Breast epithelium (tissue), 4 donors: ENCODE results near the gene SDC3. TPM values are rescaled to one million over a fixed set of nuclear protein-coding genes. Genes with fewer than 3 reads are reported as not detected.

Source experiments
- DNase-seq, 2 donors: peaks; one replicate each; pipeline ENCODE4 v3.0.0-alpha.2; 2019; ENCODE audit warnings: low spot score in 2 of 2
- H3K27ac ChIP-seq, 2 donors: fragments of 200-600 bp; sonication (generic) in 1 of 2; one replicate each; pipeline ENCODE4 v1.5.1; 2016 to 2019; ENCODE audit warnings: mild to moderate bottlenecking in 1 of 2
- H3K27me3 ChIP-seq, 2 donors: fragments of 200-600 bp; sonication (generic) in 1 of 2; one replicate each; pipeline versions ENCODE4 v1.5.1 to v1.6.0; 2017 to 2019; ENCODE audit warnings: control low read depth in 1 of 2, mild to moderate bottlenecking in 1 of 2
- H3K36me3 ChIP-seq: fragments of 200-600 bp; one replicate; pipeline ENCODE4 v1.5.1; 2019
- H3K4me1 ChIP-seq, 2 donors: fragments of 200-600 bp; sonication (generic); one replicate each; pipeline ENCODE4 v1.5.1; 2016 to 2019; ENCODE audit warnings: control low read depth in 1 of 2
- H3K4me3 ChIP-seq, 3 donors: fragments of 200-600 bp; sonication (generic); 1 replicate in 2 of 3; 2 replicates in 1 of 3; pipeline ENCODE4 v1.5.1; 2016 to 2019; ENCODE audit warnings: mild to moderate bottlenecking in 3 of 3, moderate library complexity in 2 of 3
- H3K9me3 ChIP-seq, 2 donors: fragments of 200-600 bp; sonication (generic) in 1 of 2; one replicate each; pipeline ENCODE4 v1.5.1; 2016 to 2019; ENCODE audit warnings: control low read depth in 1 of 2
- POLR2A ChIP-seq: fragments of 450-650 bp; IDR thresholded peaks from one replicate; pipeline ENCODE4 v1.6.1; 2016; ENCODE audit warnings: antibody characterized with exemption, mild to moderate bottlenecking, moderate library complexity
- POLR2AphosphoS5 ChIP-seq, 3 donors: sonication (generic); formaldehyde crosslinking; IDR thresholded peaks; one replicate each; pipeline ENCODE4 v1.6.1; 2017; ENCODE audit warnings: antibody characterized with exemption in 3 of 3
- intact Hi-C: fragments of 100-400 bp; cut with DNase I; formaldehyde crosslinking; loops from one replicate; pipeline ENCODE4 v1.15.1; 2023; ENCODE audit warnings: low total_unique reads
- total RNA-seq, 3 donors: library from RNA; depleted of rRNA; stranded (reverse); fragments of >200 nt; gene quantifications; one replicate each; pipeline ENCODE4 v1.1.0, GENCODE V29; 2016
- TF ChIP-seq, protein P1 (sequence below), 3 donors: fragments of 450-650 bp; IDR thresholded peaks; one replicate each; pipeline ENCODE4 v1.5.1; 2016 to 2017; ENCODE audit warnings: antibody characterized with exemption in 3 of 3, mild to moderate bottlenecking in 3 of 3, moderate library complexity in 3 of 3

SDC3 gene
- total RNA-seq, 3 donors from 2014 or later = 16.5 to 37.8 (median 26.2) TPM

DNA sequence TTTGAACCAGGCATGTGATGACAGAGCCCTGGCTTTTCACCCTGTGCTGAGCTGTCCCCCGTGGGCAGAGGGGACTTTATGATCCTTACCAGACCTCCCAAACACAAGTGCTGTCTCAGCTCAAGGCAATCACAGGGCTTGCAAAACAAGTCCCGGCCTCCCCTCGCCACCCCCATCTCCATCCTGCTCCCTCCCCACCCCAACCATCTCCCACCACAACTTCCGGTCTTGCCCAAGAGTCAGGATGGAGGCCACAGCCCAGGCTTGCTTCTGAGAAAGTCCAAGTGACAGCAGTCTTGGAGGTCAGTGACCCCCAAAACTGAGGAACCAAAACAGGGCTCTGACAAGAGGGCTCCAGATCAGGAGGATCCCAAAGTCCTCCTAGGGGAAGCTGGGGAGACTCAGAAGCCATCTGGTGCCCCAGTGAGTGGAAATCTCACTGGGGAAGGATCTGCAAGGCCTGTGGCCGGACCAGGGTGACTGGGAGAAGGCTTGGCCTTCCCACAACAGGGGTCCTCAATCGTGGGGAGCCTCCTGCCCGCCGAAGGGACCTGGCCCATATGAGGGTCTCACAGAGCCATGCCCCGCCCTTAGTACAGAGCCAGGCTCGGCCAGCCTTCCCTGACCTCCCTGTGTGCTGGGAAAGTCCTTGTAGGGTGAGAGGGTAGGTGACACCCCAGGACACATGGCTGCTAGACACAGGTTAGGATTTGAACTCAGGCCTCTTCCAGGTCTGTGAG lies 4.5 kb upstream of the SDC3 start:
- DNase-seq = peak in 1 of 2 donors; percentile 56
- intact Hi-C loops = no loop called here
- H3K27ac ChIP-seq = peak overlapping the region; percentile 55 to 82
- TF ChIP-seq POLR2A = no peak
- peak in 1 of 3 donors; percentile 30 for TF ChIP-seq POLR2AphosphoS5 (IDR thresholded peaks at IDR 0.05)
- TF ChIP-seq, protein P1, sequence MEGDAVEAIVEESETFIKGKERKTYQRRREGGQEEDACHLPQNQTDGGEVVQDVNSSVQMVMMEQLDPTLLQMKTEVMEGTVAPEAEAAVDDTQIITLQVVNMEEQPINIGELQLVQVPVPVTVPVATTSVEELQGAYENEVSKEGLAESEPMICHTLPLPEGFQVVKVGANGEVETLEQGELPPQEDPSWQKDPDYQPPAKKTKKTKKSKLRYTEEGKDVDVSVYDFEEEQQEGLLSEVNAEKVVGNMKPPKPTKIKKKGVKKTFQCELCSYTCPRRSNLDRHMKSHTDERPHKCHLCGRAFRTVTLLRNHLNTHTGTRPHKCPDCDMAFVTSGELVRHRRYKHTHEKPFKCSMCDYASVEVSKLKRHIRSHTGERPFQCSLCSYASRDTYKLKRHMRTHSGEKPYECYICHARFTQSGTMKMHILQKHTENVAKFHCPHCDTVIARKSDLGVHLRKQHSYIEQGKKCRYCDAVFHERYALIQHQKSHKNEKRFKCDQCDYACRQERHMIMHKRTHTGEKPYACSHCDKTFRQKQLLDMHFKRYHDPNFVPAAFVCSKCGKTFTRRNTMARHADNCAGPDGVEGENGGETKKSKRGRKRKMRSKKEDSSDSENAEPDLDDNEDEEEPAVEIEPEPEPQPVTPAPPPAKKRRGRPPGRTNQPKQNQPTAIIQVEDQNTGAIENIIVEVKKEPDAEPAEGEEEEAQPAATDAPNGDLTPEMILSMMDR (IDR thresholded peaks at IDR 0.05) = no peak
- H3K4me3 ChIP-seq = no peak overlapping the region
- no peaks in the 10 kb centered on the region for H3K36me3 ChIP-seq
- H3K9me3 ChIP-seq = no peaks in the 10 kb centered on the region
- H3K27me3 ChIP-seq = no peaks in the 10 kb centered on the region
- H3K4me1 ChIP-seq = no peaks in the 10 kb centered on the region

DNA sequence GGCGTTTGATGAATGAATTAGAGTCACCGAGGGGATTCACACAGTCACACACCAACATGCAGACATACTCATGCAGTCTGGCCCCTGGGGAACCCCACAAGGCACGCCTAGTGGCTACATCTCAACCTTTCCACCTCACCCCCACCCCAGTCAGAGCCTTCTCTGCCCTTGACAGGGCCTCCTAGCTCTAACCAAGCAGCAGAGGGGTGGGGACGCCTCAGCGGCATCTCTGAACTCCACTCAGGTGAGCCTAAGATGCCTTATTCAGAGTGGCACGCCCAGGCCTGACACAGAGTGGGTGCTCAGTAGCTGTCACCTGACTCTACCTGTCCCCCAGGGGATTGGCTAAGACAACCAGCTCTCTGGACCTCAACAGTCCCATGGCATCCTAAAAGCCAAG lies 3.7 kb upstream of the SDC3 start:
- H3K27me3 ChIP-seq = no peaks in the 10 kb centered on the region
- intact Hi-C loops = no loop called here
- no peak overlapping the region for H3K4me3 ChIP-seq
- H3K36me3 ChIP-seq = no peaks in the 10 kb centered on the region
- no peak for TF ChIP-seq POLR2A
- no peaks in the 10 kb centered on the region for H3K9me3 ChIP-seq
- no peaks in the 10 kb centered on the region for H3K4me1 ChIP-seq
- H3K27ac ChIP-seq = peak overlapping the region; percentile 55 to 82
- no peak for DNase-seq

DNA sequence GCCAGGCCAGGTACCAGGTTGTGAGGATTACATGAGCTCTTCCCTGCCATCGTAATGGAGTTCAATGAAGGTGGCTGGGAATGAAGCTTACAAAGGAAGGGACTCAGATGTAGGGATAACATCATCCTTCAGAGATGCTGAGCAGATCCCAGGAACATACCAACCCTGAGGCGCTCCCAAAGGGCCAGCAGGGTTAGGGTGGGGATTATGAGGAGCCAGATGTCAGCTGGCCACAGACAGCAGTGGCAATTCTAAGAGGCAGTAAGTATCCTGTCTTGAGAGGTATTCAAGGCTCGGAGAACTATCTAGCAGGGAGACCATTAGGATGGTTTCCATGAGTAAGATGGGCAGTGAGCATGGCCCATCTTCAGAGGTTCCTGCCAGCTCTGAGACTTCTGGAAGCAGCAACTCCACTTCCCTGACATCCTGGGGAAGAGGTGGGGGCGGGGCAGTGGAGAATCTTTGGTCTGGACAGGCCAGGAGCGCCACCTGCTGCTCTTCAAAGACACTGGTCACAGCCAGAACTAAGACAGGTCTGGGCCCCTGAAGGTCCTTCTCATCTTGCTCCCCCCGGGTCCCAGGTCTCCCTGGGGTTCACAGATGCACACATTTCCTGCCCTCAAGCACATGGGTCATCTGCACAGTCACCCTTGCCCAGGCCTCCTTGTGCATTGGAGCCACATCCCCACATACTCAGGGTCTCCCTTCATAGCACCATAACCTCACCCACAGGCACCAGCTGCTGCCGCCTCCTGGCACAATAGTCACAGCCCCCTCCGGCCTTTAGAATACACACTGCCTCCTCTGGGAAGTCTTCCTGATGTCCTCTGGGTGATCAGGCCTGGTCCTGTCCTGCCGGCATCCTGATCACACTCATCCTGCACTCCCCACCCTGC lies 2.7 kb upstream of the SDC3 start:
- DNase-seq = peak; percentile 90 to 91
- H3K36me3 ChIP-seq = no peaks in the 10 kb centered on the region
- H3K4me1 ChIP-seq = no peaks in the 10 kb centered on the region
- no peak overlapping the region for H3K4me3 ChIP-seq
- peak overlapping the region in 1 of 2 donors; percentile 45 for H3K27ac ChIP-seq
- intact Hi-C loops = loop anchor here (2.0 kb wide), 1 partner anchor 111 kb away; no protein-coding TSS in a partner anchor
- no peaks in the 10 kb centered on the region for H3K27me3 ChIP-seq
- TF ChIP-seq POLR2A = no peak
- TF ChIP-seq, protein P1 (IDR thresholded peaks at IDR 0.05) = peak; percentile 27 to 94 (median 92)
- TF ChIP-seq POLR2AphosphoS5 (IDR thresholded peaks at IDR 0.05) = peak in 1 of 3 donors; percentile 25
- H3K9me3 ChIP-seq = no peaks in the 10 kb centered on the region

DNA sequence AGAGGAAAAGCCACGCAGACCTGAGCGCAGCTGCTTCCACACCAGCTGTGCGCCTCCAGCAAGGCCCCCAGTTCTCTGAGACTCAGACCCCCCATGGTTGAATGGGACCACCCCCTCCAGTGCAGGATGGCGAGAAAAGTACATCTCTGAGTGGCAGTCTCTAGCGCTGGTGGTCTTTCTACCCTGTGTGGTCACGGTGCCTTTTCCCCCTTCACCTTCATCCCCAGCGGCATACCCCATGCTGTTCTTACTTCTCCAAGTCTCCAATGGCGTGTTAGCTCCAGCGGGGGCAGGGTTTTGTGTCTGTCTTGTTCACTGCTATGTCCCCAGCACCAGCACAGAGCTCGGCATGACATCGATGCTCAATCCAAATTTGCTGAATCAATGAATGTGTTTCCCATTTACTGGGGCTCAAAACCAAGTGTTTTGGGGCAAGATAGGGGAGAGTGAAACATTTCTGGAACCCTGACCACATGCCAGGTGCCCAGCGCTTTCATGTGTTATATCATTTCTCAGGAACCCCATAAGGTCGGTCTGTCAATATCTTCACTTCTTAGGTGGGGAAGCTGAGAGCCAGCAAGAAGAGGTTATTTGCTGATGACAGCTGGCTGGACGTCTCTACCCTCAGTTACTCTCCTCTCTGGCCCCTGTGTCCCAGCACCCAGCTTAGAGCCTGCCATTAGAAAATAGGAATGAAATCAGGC lies 959 bp upstream of the SDC3 start:
- Histone ChIP-seq H3K4me1 (no peaks in the 10 kb centered on the region), H3K27ac (peak overlapping the region; percentile 77 to 85), H3K27me3 (no peaks in the 10 kb centered on the region), H3K4me3 (peak overlapping the region; percentile 44 to 80 (median 59)), H3K36me3 (no peaks in the 10 kb centered on the region), H3K9me3 (no peaks in the 10 kb centered on the region)
- intact Hi-C loops = loop anchor here (2.0 kb wide), 1 partner anchor 109 kb away; no protein-coding TSS in a partner anchor
- no peak for DNase-seq
- TF ChIP-seq POLR2A (no peak), POLR2AphosphoS5 (IDR thresholded peaks at IDR 0.05) (no peak)
- TF ChIP-seq, protein P1 (IDR thresholded peaks at IDR 0.05) = no peak

DNA sequence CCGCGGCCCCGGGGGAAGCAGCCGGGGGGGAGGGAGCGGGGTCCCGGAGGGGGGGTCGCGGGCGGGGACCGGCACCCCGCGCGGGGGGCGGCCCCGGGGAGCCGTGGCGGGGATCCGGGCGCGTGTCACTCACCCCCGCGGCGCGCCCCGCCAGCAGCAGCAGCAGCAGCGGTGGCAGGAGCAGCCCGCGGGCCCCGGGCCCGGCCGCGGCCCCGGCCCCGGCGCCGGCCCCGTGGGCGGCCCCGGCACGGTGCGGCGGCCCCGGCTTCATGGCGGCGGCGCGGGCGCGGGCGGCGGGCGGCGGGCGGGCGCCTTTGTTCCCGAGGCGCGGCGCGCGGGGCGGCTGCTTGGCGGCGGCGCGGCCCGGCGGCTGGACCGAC lies 252 bp downstream of the SDC3 start:
- no peaks in the 10 kb centered on the region for H3K9me3 ChIP-seq
- intact Hi-C loops = no loop called here
- H3K27ac ChIP-seq = peak overlapping the region; percentile 82 to 87
- TF ChIP-seq POLR2AphosphoS5 (IDR thresholded peaks at IDR 0.05) (no peak), POLR2A (no peak)
- TF ChIP-seq, protein P1 (IDR thresholded peaks at IDR 0.05) = no peak
- H3K27me3 ChIP-seq = no peaks in the 10 kb centered on the region
- no peaks in the 10 kb centered on the region for H3K36me3 ChIP-seq
- DNase-seq = no peak
- peak overlapping the region; percentile 51 to 75 (median 67) for H3K4me3 ChIP-seq
- no peaks in the 10 kb centered on the region for H3K4me1 ChIP-seq
